Type B pancreatic cell (in vitro differentiated cells): Measurements from ENCODE around the gene SDK2. TPM values are rescaled to one million over a fixed set of nuclear protein-coding genes. Genes with fewer than 3 reads are reported as not detected.

ENCODE experiments used
- DNase-seq: peaks from one replicate; pipeline ENCODE4 v3.0.0; 2021; ENCODE audit warnings: mixed read lengths; ENCODE audit not compliant: unreplicated experiment; ENCODE audit errors: extremely low spot score
- H3K27ac Mint-ChIP-seq: 2 replicates; pipeline ENCODE4 v1.8.0; 2021; ENCODE audit warnings: mild to moderate bottlenecking, mixed read lengths
- H3K27me3 Mint-ChIP-seq: 2 replicates; pipeline ENCODE4 v1.8.0; 2021; ENCODE audit warnings: mixed read lengths
- H3K36me3 Mint-ChIP-seq: 2 replicates; pipeline ENCODE4 v1.8.0; 2021; ENCODE audit warnings: mixed read lengths
- H3K4me1 Mint-ChIP-seq: one replicate; pipeline ENCODE4 v1.8.0; 2021; ENCODE audit warnings: mixed read lengths; ENCODE audit not compliant: unreplicated experiment
- H3K4me3 Mint-ChIP-seq: 2 replicates; pipeline ENCODE4 v1.8.0; 2021; ENCODE audit warnings: mild to moderate bottlenecking, mixed read lengths
- H3K9me3 Mint-ChIP-seq: 2 replicates; pipeline ENCODE4 v1.8.0; 2021; ENCODE audit warnings: mixed read lengths
- total RNA-seq: library from RNA; stranded (reverse); gene quantifications from 2 replicates; pipeline ENCODE4 v1.2.1, GENCODE V29; 2021; ENCODE audit warnings: low replicate concordance
- TF ChIP-seq, protein P1 (sequence below): fragments of 200-600 bp; sonication (generic); conservative IDR thresholded peaks from 2 replicates; pipeline ENCODE4 v1.5.0; 2021; ENCODE audit warnings: antibody characterized with exemption, mild to moderate bottlenecking

SDK2 gene
- total RNA-seq, 1 donor from 2014 or later = 47.3 TPM

DNA sequence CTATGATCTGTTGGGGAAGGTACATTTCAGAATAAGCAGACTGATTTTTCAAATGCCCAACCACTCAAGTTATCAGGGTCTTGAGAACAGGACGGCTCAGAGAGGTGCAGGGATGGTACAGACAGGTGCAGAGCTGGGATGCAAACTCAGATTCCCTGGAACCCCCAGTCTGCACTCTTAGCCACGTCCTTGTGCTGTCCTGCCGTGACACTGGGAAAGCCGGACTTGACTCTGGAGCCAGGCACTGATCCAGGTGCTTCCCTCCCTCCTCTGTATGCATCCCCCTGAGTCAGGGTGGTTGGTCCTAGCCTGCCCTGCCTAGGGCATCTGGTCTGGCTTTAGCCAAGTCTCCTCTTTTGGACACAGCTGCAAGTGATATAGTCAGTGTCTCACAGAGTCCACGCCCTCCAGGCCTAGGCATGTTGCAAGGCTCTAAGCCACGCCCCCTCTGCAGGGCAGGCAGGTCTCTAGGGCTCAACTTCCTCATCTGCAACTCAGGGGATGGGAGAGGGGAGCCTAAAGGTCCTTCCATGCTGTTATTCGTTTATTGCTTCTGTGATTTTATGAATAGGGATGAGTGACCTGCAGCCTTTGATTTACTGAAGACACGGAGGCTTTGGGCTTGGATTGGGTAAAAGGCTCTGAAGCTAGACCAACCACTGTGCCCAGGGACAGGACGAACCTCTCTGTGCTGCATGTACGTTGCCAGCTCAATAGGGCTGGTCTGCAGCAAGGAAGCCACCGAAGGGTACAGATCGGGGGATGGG, 97.3 kb downstream of the SDK2 start:
- peaks cover 3% of the 10 kb centered on the region for H3K27me3 Mint-ChIP-seq
- H3K9me3 Mint-ChIP-seq = no peaks in the 10 kb centered on the region
- TF ChIP-seq, protein P1, sequence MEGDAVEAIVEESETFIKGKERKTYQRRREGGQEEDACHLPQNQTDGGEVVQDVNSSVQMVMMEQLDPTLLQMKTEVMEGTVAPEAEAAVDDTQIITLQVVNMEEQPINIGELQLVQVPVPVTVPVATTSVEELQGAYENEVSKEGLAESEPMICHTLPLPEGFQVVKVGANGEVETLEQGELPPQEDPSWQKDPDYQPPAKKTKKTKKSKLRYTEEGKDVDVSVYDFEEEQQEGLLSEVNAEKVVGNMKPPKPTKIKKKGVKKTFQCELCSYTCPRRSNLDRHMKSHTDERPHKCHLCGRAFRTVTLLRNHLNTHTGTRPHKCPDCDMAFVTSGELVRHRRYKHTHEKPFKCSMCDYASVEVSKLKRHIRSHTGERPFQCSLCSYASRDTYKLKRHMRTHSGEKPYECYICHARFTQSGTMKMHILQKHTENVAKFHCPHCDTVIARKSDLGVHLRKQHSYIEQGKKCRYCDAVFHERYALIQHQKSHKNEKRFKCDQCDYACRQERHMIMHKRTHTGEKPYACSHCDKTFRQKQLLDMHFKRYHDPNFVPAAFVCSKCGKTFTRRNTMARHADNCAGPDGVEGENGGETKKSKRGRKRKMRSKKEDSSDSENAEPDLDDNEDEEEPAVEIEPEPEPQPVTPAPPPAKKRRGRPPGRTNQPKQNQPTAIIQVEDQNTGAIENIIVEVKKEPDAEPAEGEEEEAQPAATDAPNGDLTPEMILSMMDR = no peak
- H3K4me3 Mint-ChIP-seq = no peak overlapping the region
- peaks cover 51% of the 10 kb centered on the region for H3K4me1 Mint-ChIP-seq
- peaks cover 9% of the 10 kb centered on the region for H3K36me3 Mint-ChIP-seq
- no peak for DNase-seq
- H3K27ac Mint-ChIP-seq = no peak overlapping the region

DNA sequence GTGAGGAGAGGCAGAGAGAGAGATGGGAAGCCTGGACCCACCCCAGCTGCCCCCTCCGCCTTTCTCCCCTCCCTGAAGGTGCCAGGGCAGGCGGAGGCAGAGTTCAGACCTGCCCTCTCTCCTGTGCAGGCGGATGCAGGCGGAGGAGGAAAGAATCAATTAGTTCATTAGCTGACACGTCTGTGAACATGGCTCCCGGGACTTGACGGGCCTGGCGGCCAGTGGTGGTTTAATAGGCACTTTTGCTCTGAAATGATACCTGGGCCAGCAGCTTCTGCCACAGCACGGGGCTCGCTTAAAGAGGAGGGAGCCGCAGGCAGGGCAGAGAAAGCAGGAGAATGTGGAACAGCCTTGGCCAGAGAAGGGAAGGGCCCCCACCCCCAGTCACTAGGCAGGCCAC, 98.1 kb downstream of the SDK2 start:
- H3K4me3 Mint-ChIP-seq = no peak overlapping the region
- H3K27ac Mint-ChIP-seq = no peak overlapping the region
- peaks cover 9% of the 10 kb centered on the region for H3K36me3 Mint-ChIP-seq
- H3K4me1 Mint-ChIP-seq = peaks cover 47% of the 10 kb centered on the region
- no peak for DNase-seq
- no peaks in the 10 kb centered on the region for H3K9me3 Mint-ChIP-seq
- peaks cover 3% of the 10 kb centered on the region for H3K27me3 Mint-ChIP-seq
- TF ChIP-seq, protein P1 = no peak

DNA sequence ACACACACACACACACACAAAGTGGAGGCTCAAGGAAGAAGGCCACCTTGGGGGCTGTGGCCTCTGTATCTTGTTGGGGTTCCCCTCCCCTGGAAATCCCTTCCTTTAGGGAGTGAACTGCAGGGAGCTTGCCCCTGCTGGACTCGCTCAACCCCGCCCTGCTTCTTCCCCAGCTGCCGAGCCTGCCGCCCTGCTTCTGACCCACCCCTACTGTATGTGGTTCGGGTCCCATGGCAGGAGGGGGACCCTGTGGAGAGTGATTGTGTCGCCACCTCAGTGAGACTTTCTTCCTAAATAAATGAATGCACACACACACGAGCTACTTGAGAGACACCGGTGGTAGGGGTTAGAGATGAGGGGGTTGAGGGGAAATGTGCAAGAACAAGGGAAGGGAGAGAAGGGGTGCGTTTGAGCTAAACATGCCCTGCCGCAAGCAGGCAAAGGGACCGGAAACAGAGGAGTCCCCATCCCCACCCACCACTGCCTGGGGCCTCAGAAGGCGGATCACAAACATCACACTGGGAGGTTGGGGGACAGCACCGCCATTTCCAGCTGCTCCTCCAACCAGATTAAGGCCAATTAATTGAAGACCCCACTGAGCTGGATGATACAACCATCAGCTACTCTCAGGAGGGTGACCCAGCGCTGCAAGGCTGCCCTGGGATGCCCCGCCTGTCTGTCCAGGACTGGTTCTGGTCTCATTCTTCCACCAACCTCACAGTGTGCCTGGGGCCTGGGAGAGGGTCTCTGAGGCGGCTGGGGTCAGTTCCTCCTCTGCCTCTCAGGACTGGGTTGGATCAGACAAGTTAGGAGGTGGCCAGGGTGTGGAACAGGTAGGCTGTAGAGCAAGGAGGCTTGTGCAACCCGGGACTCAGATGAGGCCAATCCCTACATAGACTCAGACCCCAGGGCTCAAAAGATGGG, 98.9 kb downstream of the SDK2 start:
- H3K27ac Mint-ChIP-seq = no peak overlapping the region

DNA sequence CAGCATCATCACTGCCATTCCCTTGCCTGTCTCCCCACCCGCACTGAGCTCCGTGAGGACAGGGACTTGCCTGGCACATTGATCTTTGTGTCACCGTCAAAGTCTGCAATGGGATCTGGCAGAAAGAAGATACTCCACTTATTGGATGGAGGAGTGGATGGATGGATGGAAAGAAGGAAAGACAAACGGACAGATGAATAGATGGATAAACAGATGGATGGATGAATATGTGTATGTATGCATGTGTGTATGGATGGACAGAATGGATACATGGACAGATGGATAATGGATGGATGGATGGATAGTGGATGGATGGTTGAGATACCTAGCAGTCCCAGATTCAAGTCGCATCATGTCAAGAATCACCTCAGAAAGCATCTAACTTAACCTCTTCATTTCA, 99.9 kb downstream of the SDK2 start:
- Mint-ChIP-seq H3K4me3 (no peak overlapping the region), H3K27ac (no peak overlapping the region), H3K36me3 (peaks cover 9% of the 10 kb centered on the region), H3K27me3 (peaks cover 3% of the 10 kb centered on the region), H3K4me1 (peaks cover 36% of the 10 kb centered on the region), H3K9me3 (no peaks in the 10 kb centered on the region)
- DNase-seq = no peak
- TF ChIP-seq, protein P1 = no peak

More for the DNA sequence above, 98.9 kb downstream of the SDK2 start:
- Mint-ChIP-seq H3K9me3 (no peaks in the 10 kb centered on the region), H3K4me3 (no peak overlapping the region), H3K4me1 (peaks cover 41% of the 10 kb centered on the region), H3K36me3 (peaks cover 9% of the 10 kb centered on the region), H3K27me3 (peaks cover 3% of the 10 kb centered on the region)
- TF ChIP-seq, protein P1 = no peak
- no peak for DNase-seq

DNA sequence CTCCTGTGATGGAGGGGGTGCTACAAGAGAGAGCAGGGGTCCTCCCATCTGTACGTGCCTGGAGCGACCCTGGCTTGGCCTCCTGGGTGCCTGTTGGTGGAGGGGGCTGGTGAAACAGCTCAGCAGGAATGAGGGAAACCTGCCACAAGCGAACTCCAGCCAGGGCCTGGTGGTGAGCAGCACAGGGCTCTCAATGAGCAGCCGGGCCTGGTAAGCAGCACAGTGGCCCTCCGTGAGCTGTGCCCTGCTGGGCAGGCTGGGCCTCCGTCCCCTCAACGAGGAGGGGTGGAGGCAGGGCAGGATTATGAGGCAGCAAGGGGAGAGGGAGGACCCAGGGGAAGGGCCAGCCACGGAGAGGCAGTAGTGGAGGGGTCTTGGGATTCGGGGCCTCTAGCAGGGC, 101.9 kb downstream of the SDK2 start:
- no peak for DNase-seq
- H3K27me3 Mint-ChIP-seq = no peaks in the 10 kb centered on the region
- H3K9me3 Mint-ChIP-seq = no peaks in the 10 kb centered on the region
- peaks cover 39% of the 10 kb centered on the region for H3K4me1 Mint-ChIP-seq
- no peak overlapping the region for H3K27ac Mint-ChIP-seq
- H3K36me3 Mint-ChIP-seq = peaks cover 5% of the 10 kb centered on the region
- TF ChIP-seq, protein P1 = no peak
- no peak overlapping the region for H3K4me3 Mint-ChIP-seq
